Stimulated activated CD4-positive, alpha-beta T cell treated with anti-CD3 and anti-CD28 coated beads, Interleukin-15, amount 100 ng/mL, for 48 hours (primary cell): Measurements from ENCODE around the gene AMPH.

Experiments used
- DNase-seq, 2 donors: peaks; one replicate each; pipeline ENCODE4 v3.0.0-alpha.2; 2020; ENCODE audit warnings: low read depth in 2 of 2

AMPH gene

DNA sequence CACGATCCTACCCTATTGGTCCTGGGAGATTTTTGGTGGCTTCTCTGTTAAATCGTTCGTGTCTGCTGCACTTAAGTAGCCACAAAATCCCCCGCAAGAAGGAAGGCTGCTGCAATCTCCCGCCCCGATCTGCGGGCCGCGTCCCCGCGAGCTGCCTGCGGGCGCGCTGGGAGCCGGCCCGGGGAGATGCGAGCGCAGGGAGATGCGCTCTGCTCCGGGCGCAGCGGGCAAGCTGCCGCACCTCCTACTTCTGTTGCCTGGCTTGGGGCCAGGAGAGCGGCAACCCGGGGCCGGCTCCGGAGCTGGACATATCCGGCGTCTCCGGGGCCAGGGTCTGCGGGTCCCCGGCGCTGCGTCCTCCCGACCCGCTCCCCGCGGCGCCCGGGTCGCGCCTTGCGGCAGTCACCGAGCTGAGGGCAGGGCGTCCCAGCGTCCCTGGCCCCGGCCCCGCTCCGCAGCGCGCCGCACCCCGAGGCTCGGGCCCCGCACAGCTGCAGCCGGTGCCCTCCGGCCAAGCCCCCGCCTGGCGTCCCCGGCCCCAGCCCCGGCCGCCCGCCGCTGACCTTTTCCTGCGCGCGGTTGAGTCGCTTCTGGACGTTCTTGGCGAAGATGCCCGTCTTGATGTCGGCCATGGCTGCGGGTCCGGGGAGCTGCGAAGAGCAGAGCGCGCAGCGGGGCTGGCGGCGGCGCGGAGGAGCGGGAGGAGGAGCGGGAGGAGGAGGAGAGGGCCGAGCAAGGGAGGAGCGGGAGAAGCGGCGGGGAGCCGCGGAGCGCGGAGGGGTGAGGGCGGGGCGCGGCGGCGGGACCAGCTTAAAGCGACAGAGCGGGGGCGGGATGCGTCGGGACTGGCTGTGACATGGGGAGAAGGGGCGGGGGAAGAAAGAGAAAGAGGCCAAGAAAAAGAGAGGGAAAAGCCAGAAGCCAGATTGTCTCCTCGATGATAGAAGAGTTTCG is at the start of gene AMPH:
AMPH (minus strand) TSS at position 654 of the 954 bp plus-strand sequence; CDS start at position 632, 22 bp downstream.
- DNase-seq: peak in 1 of 2 donors; percentile 21

GRCh38 chr7:38679419-38679818 is 48.2 kb upstream of the AMPH start:
- DNase-seq: no peak

DNA sequence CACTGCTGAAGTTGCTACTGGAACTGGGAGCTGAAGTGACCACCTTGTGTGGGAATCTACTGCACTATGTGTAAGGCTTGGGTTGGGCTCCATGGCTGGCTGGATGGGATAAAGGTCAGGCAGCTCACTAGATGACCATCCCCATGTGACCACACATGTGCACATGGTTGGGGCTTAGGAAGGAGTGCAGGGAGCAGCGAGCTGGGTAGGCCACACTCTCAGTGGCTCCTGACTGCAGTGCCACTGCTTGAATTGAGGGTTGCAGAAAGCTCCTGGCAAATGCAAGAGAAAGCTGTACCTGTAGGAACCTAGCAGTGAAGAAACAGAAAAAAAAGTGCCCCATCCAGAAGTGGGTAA is 47.5 kb upstream of the AMPH start:
- DNase-seq: no peak

DNA sequence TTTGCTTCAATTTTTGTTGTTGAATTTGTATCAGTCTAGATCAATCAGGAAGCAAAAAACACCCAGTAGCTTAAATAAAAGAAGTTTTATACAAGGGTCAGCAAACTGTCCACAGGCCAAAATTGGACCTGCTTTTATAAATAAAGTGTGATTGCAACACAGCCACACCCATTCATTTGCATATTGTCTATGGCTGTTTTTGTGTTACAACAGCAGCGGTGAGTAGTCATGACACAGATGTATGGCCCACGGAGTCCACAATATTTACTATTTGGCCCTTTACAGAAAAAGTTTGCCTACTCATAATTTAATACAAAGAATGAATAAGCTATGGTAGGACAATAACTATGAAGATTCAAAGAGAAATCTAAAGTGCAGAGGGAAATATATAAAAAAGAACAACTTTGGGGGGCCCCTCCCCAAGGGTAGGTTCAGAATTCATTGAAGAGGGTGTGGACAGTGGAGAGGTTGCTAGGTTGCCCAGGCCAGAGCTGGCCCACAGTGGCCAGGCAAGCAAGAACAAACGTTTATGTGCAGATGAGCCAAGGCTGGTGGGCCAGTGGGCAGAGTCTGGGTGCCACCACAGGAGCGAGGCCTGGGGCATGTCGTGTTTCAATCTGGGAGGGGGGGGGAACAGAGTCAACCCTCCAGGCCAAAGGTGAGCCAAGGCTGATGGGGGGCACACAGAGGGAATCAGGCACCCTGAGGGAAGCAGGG is 47.0 kb upstream of the AMPH start:
- DNase-seq: no peak

DNA sequence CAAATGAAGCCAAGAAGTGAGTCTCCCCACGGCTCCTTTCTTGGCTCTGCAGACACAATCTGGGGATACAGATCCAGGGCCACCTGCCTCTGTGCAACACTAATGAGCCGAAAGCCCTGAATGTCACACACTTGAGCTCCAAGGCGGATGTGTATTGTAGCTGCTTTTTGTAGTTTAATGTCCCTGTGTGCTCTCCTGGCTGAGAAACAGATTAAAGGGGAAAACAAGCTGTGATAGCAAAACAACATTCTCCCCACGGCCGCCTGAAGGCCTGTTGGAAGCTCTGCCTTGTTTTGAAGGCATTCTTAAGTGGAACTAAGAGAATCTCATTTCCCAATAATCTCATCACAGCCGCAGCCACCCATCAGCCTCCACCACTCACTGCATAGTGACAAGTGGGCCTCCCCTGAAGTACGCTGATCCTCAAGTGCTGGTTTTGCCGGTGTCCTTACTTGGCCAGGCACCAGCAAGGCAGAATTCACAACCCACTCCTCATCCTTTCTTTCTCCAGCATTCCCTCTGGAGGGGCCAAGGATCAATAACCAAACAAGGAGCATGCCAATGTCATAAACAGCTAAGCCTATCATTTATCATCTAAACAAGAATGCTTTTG is 44.4 kb upstream of the AMPH start:
- no peak for DNase-seq

DNA sequence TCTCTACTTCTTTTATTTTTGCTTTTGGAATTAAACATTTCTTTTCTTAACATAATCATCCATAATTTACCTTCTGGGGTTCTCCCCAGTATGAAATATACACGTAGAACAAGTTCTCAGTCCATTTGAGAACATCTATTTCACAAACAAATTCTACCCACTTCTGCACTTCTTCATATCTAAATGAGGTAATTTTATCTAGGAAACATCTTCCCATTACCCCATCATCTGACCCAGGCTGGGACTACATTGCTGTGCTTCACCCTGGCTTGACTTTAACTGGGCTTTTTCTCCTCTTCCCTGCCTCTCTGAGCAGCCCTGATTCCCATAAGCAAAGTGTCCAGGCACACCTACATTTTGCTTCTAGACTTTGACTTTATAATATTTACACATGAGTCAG is 43.3 kb upstream of the AMPH start:
- DNase-seq: no peak

GRCh38 chr7:38673795-38674194 is 42.6 kb upstream of the AMPH start:
- DNase-seq: no peak

DNA sequence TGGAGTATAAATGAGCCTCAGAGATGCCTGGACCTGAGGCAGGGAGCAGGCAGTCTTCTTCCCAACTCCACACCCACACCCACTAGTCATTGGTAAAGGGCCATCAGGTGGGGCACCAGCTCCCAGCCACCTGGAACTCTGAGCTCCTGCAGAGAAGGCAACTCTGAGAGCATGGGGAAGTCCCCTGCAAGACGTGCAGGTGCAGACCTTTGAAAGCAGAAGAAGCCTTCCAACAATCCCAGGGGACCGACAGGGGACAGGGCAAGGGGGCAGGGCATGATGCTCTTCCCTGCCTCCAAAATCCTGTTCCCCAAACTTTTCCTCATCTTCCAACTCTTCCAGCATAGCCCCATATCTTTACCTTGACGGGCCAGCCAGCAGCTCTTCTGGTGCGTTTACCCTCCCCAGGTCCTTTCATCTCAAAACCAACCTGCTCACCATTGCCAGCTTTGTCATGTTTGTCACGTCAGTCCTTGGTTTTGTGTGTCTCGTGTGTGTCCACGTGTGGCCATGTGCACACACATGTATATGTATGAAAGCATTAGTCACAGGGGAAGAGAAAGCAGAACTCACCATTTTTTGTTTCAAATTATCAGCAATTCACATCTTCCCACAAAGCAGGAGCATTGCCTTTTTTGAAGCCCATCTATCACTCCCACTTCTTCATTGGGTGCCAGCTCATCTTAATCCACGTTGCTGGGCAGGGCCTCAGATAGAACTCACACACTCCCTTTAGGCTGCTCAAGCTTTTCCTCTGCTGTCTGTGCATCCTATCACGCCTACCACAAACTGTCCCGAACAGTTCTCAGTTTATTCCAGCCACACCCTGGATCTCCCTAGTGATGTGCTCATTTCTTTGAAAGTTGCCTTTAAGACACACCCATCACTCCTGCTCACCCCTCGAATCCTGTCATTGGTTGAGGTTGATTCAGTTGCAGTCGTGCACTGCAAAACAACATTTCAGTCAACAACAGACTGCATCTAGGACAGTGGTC is 41.0 kb upstream of the AMPH start:
- no peak for DNase-seq

DNA sequence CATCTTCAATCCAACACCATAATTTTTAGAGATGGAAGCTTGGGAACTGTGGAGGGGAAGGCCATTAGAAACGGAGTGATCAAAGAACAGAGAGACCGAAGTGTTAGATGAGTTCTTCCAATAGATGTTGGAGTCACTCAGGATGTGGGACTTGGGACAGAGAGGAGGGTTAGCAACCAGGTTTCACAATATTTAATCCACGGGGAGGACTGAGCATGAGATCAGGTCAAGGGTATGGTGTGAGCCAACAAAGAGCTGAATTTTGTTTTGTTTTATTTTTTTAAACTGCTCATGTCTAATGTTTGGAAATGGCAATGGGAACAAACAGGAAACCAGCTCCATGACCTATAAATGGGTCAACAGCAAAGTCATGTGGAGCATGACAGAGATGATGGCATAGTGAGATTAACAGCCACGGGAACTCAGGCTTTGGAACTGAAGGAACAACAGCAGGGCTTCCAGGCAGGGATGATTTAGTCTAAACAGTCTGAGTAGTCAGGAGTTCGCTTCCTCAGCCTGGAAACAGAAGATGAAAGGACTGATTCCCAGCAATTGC is 38.9 kb upstream of the AMPH start:
- no peak for DNase-seq

DNA sequence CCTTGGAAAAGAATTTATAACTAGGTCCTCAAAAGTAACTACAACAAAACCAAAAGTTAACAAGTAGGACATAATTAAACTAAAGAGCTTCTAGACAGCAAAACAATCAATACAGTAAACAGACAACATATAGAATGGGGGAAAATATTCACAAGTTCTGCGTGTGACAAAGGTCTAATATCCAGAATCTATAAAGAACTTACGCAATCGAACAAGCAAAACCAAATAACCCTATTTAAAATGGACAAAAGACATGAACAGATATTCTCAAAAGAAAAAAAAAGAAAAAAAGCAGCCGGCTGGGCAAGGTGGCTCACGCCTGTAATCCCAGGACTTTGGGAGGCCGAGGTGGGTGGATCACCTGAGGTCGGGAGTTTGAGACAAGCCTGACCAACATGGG is 33.8 kb upstream of the AMPH start:
- no peak for DNase-seq

DNA sequence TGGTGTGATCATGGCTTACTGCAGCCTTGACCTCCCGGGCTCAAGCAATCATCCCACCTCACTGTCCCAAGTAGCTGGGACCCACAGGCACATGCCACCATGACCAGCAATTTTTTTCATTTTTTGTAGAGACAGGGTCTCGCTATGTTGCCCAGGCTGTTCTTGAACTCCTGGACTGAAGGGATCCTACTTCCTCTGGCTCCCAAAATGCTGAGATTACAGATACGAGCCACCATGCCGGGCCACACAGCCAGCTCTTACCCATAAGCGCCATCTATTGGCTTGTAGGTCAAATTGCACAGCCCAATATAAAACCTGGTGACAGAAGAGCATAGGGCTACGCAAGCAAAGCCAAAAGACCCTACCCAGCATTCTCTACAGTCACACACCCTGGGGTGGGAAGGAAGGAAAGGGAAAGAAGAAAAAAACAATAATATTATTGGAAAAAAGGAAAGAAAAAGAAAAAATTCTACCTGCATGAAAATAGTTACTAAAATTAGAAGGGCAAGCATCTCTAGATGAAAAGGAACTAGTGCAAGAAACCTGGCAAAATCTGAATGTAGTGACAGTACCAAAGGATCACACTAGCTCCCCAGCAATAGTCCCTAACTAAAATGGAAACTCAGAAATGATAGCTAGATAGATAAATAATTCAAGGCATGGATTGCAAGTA is 29.4 kb upstream of the AMPH start:
- peak; percentile 4 to 6 for DNase-seq

- no peak for DNase-seq
These were observed 28.8 kb upstream of the AMPH start for GRCh38 chr7:38659931-38660330.

- DNase-seq: no peak
These were observed 27.7 kb upstream of the AMPH start for GRCh38 chr7:38658921-38659320.

DNA sequence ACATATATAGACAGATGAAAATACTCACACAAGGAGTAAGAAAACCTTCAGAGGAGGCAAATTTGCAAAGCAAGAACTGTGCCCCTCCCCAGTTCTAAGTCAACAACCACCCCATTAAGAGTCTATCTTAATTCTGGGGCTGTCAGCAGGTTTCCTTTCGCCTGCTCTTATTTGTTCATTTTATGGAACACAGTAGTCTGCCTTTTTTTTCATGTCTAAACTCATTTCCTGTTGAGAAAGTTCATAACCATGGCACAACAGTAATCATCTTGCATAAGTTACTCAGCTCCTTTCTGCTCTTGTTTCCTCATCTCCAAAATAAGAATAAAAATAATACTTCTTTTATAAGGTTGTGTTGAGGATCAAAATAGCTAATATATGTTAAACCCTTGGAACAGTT is 25.8 kb upstream of the AMPH start:
- no peak for DNase-seq

DNA sequence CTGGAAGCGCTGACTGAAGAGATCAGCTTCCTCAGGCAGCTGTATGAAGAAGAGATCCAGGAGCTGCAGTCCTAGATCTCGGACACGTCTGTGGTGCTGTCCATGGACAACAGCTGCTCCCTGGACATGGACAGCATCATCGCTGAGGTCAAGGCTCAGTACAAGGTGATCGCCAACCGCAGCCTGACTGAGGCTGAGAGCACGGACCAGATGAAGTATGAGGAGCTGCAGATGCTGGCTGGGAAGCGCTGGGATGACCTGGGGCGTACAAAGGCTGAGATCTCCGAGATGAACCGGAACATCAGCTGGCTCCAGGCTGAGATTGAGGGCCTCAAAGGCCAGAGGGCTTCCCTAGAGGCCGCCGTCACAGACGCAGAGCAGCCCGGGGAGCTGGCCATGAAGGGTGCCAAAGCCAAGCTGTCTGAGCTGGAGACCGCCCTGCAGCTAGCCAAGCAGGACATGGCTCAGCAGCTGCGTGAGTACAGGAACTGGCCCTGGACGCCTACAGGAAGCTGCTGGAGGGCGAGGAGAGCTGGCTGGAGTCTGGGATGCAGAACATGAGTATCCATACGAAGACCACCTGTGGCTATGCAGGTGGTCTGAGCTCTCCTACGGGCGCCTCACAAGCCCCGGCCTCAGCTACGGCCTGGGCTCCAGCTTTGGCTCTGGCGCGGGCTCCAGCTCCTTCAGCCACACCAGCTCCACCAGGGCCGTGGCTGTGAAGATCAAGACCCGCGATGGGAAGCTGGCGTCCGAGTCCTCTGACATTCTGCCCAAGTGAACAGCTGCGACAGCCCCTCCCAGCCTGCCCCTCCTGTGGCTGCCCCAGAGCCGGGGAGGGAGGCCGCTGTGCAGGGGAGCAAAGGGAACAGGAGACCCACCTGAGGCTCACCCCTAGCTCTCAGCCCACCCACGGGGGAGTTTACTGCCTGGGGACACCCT is 24.9 kb upstream of the AMPH start:
- DNase-seq: no peak

DNA sequence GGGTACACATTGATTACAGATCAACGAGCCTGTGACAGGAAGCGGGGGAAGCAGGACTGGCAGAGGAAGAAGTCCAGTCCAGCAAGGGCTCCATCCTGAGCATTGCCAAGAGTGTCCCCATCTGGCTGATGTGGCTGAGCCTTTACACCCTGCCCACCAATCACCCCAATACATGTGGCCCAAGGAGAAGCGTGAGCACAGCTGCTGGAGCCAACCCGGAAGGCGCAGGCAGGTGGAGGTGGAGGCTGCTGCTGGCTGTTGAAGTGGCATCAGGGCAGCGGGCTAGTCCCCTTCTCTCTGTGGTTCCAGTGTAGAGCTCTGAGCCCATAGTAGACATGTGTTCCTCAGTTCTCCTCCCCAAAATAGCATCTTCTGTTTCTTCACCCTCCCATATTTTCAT is 6.8 kb upstream of the AMPH start:
- DNase-seq: no peak

DNA sequence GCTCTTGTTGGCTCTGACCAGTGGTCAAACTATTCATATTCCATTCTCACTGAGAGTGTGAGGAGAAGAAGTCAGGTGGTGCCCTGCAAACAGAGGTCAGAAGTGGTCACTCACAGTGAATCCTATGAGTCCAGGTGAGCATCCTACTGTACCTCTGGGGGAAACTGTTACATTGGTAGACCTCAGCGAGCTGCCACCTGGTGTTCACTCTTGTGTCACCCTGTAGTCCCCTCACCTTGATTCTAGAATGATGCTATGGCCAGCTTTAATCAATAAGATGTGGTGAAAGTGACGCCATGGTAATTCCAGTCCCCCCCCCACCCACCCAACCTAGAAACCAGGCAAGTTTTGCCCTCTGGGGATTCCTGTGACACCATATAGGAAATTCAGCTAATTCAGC is 1.2 kb upstream of the AMPH start:
- DNase-seq: no peak

- no peak for DNase-seq
These were observed 1.3 kb downstream of the AMPH start for GRCh38 chr7:38629651-38630510.
